OCI-LY1 (cell line): Measurements from ENCODE around the gene IQUB.

Experiments
- CTCF ChIP-seq: fragments of 200-600 bp; sonication (generic), shearing (Covaris generic); IDR thresholded peaks from 2 replicates; pipeline ENCODE4 v1.5.1; 2017; ENCODE audit warnings: mild to moderate bottlenecking, antibody characterized with exemption, low read length, moderate library complexity, mixed read lengths
- EZH2 ChIP-seq: fragments of 200-600 bp; sonication (generic), shearing (Covaris generic); IDR thresholded peaks from 2 replicates; pipeline ENCODE4 v1.8.0; 2017; ENCODE audit warnings: borderline replicate concordance, mixed run types, mild to moderate bottlenecking, antibody characterized with exemption, low read length, moderate library complexity, mixed read lengths

- no peak for TF ChIP-seq CTCF
- TF ChIP-seq EZH2: no peak
Observed at GRCh38 chr7:123569352-123570010, 35.1 kb upstream of the IQUB start.
